SU-DHL-6 (cell line): Measurements from ENCODE around the gene HPGDS.
"Not testable (repeated sequence)": the region's sequence is repeated elsewhere in the genome, so short reads cannot be mapped to it uniquely, and the experiment has no call there.

Experiments
- H2AFZ ChIP-seq: fragments of 200-600 bp; sonication (generic); 2 replicates; pipeline ENCODE4 v1.6.1; 2014; ENCODE audit warnings: low read depth, mild to moderate bottlenecking, moderate library complexity, mixed read lengths, antibody characterized with exemption, low read length; ENCODE audit not compliant: severe bottlenecking
- H3F3A ChIP-seq: fragments of 200-600 bp; shearing (Covaris generic); 2 replicates; pipeline ENCODE4 v1.6.0; 2016; ENCODE audit warnings: antibody characterized with exemption, mild to moderate bottlenecking; ENCODE audit not compliant: insufficient read depth
- H3K27ac ChIP-seq: fragments of 200-600 bp; sonication (generic); 2 replicates; pipeline ENCODE4 v1.5.1; 2016; ENCODE audit warnings: low read depth, mild to moderate bottlenecking, low read length, moderate library complexity, mixed read lengths
- H3K27me3 ChIP-seq: fragments of 200-600 bp; sonication (generic), shearing (Covaris generic); 2 replicates; pipeline ENCODE4 v1.6.0; 2014; ENCODE audit warnings: mild to moderate bottlenecking, low read length
- H3K36me3 ChIP-seq: fragments of 200-600 bp; sonication (generic); 2 replicates; pipeline ENCODE4 v1.6.1; 2014; ENCODE audit warnings: mild to moderate bottlenecking, low read length, mixed read lengths
- H3K4me2 ChIP-seq: fragments of 300-600, 200-600 bp; shearing (Covaris generic), sonication (generic); 2 replicates; pipeline ENCODE4 v1.6.0; 2014; ENCODE audit warnings: low read length, low read depth, mild to moderate bottlenecking; ENCODE audit not compliant: poor library complexity, severe bottlenecking
- H3K4me3 ChIP-seq: fragments of 200-600 bp; sonication (generic); 2 replicates; pipeline ENCODE4 v1.5.1; 2014; ENCODE audit warnings: antibody characterized with exemption, low read length, mild to moderate bottlenecking, mixed read lengths; ENCODE audit not compliant: insufficient read depth, poor library complexity, severe bottlenecking
- H3K79me2 ChIP-seq: fragments of 200-600 bp; sonication (generic); 2 replicates; pipeline ENCODE4 v1.6.1; 2014; ENCODE audit warnings: mild to moderate bottlenecking, low read length, moderate library complexity; ENCODE audit not compliant: insufficient read depth
- H3K9ac ChIP-seq: fragments of 200-600 bp; sonication (generic); 2 replicates; pipeline ENCODE4 v1.7.0; 2014; ENCODE audit warnings: mild to moderate bottlenecking, low read length
- H3K9me2 ChIP-seq: fragments of 200-600 bp; sonication (generic); replicated peaks from 2 replicates; pipeline ENCODE4 v1.6.1; 2014; ENCODE audit warnings: low read length; ENCODE audit not compliant: insufficient read depth
- H3K9me3 ChIP-seq: fragments of 200-600 bp; sonication (generic); 2 replicates; pipeline ENCODE4 v1.6.1; 2014; ENCODE audit warnings: low read length, mixed read lengths; ENCODE audit not compliant: insufficient read depth
- H4K20me1 ChIP-seq: fragments of 200-600 bp; sonication (generic); 2 replicates; pipeline ENCODE4 v1.6.1; 2014; ENCODE audit warnings: low read depth, mild to moderate bottlenecking, antibody characterized with exemption, low read length, moderate library complexity, mixed read lengths
- CTCF ChIP-seq: fragments of 200-600 bp; sonication (generic); IDR thresholded peaks from one replicate; pipeline ENCODE4 v1.5.1; 2017; ENCODE audit warnings: antibody characterized with exemption, mild to moderate bottlenecking, low read length, moderate library complexity; ENCODE audit not compliant: insufficient read depth, poor library complexity, severe bottlenecking
- EZH2phosphoT487 ChIP-seq: fragments of 200-600 bp; sonication (generic), shearing (Covaris generic); conservative IDR thresholded peaks from 2 replicates; pipeline ENCODE4 v1.6.1; 2018; ENCODE audit warnings: mild to moderate bottlenecking, antibody characterized with exemption, low read length, moderate library complexity, mixed read lengths

HPGDS gene

GRCh38 chr4:94332983-94333590 is 9.5 kb downstream of the HPGDS start:
- Histone ChIP-seq H3F3A (no peaks in the 10 kb centered on the region), H3K4me2 (no peak overlapping the region), H3K9ac (no peak overlapping the region), H3K9me2 (no peaks in the 10 kb centered on the region), H3K9me3 (no peaks in the 10 kb centered on the region), H3K36me3 (no peaks in the 10 kb centered on the region), H3K79me2 (no peaks in the 10 kb centered on the region), H2AFZ (no peak overlapping the region), H3K4me3 (no peak overlapping the region), H3K27ac (no peak overlapping the region), H3K27me3 (no peaks in the 10 kb centered on the region), H4K20me1 (no peaks in the 10 kb centered on the region)
- TF ChIP-seq CTCF (no peak), EZH2phosphoT487 (no peak)

- Histone ChIP-seq H3K9me2 (no peaks in the 10 kb centered on the region), H3K4me2 (no peak overlapping the region), H3F3A (no peaks in the 10 kb centered on the region), H3K9me3 (no peaks in the 10 kb centered on the region), H2AFZ (no peak overlapping the region), H3K4me3 (no peak overlapping the region), H3K79me2 (no peaks in the 10 kb centered on the region), H3K9ac (no peak overlapping the region), H3K27me3 (no peaks in the 10 kb centered on the region), H3K27ac (no peak overlapping the region), H3K36me3 (no peaks in the 10 kb centered on the region), H4K20me1 (no peaks in the 10 kb centered on the region)
- TF ChIP-seq EZH2phosphoT487 (no peak), CTCF (no peak)
These were observed 12.7 kb downstream of the HPGDS start for GRCh38 chr4:94329933-94330332.

DNA sequence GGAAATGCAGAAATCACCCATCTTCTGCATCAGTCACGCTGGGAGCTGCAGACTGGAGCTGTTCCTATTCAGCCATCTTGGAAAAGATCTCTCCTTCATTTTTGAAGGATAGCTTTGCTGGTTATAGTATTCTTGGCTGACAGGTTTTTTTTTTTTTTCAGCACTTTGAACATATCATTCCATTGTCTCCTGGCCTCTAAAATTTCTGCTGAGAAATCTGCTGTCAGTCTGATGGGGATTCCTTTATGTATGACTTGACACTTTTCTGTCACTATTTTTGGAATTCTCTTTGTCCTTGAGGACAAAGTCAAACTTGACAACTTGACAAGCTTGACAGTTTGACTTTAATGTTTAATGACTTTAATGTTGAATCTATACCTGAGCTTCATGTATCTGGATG is 16.8 kb downstream of the HPGDS start:
- Histone ChIP-seq H3K27me3 (no peaks in the 10 kb centered on the region), H3K4me2 (no peak overlapping the region), H3K4me3 (no peak overlapping the region), H3K9me2 (no peaks in the 10 kb centered on the region), H3K79me2 (no peaks in the 10 kb centered on the region), H2AFZ (no peak overlapping the region), H3K9ac (no peak overlapping the region), H3K36me3 (no peaks in the 10 kb centered on the region), H4K20me1 (no peaks in the 10 kb centered on the region), H3K27ac (no peak overlapping the region), H3K9me3 (no peaks in the 10 kb centered on the region), H3F3A (no peaks in the 10 kb centered on the region)
- TF ChIP-seq EZH2phosphoT487 (no peak), CTCF (no peak)

DNA sequence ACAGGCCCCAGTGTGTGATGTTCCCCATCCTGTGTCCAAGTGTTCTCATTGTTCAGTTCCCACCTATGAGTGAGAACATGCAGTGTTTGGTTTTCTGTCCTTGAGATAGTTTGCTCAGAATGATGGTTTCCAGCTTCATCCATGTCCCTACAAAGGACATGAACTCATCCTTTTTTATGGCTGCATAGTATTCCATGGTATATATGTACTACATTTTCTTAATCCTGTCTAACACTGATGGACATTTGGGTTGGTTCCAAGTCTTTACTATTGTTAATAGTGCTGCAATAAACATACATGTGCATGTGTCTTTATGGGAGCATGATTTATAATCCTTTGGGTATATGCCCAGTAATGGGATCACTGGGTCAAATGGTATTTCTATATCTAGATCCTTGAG is 22.7 kb downstream of the HPGDS start:
- H3K79me2 ChIP-seq, H3K4me3 ChIP-seq, H3K36me3 ChIP-seq, H3K9ac ChIP-seq, H3K27ac ChIP-seq, H3K9me2 ChIP-seq, H3K27me3 ChIP-seq, H3K9me3 ChIP-seq, H2AFZ ChIP-seq, H3F3A ChIP-seq, H3K4me2 ChIP-seq, H4K20me1 ChIP-seq: not testable (repeated sequence)
